HG02588 (cell line): ENCODE data around the gene RPA3.
A peak's percentile ranks its signal among the peaks of the same experiment; 100 is the strongest.
"Not testable (repeated sequence)": the region's sequence is repeated elsewhere in the genome, so short reads cannot be mapped to it uniquely, and the experiment has no call there.

ENCODE experiments used
- ATAC-seq: cut with Tn5 transposase; IDR thresholded peaks from one replicate; pipeline ENCODE4 v1.9.1; 2021; ENCODE audit warnings: mild to moderate bottlenecking, moderate library complexity; ENCODE audit not compliant: unreplicated experiment

RPA3 gene

DNA sequence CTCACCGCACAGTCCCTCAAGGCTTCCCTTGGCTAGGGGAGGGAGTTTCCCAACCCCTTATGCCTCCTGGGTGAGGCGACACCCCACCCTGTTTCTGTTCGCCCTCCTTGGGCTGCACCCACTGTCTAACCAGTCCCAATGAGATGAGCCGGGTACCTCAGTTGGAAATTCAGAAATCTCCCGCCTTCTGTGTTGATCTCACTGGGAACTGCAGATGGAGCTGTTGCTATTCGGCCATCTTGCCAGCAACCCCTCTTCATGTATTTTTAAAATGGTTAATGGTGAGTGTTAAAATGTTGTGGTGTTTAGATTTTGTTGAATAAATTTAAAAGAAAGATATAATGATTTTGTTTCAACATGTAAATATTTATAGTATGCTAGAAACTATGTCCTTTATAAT, 55.9 kb downstream of the RPA3 start:
- ATAC-seq: no peak

GRCh38 chr7:7656459-7656858, 61.9 kb downstream of the RPA3 start:
- ATAC-seq: not testable (repeated sequence)

DNA sequence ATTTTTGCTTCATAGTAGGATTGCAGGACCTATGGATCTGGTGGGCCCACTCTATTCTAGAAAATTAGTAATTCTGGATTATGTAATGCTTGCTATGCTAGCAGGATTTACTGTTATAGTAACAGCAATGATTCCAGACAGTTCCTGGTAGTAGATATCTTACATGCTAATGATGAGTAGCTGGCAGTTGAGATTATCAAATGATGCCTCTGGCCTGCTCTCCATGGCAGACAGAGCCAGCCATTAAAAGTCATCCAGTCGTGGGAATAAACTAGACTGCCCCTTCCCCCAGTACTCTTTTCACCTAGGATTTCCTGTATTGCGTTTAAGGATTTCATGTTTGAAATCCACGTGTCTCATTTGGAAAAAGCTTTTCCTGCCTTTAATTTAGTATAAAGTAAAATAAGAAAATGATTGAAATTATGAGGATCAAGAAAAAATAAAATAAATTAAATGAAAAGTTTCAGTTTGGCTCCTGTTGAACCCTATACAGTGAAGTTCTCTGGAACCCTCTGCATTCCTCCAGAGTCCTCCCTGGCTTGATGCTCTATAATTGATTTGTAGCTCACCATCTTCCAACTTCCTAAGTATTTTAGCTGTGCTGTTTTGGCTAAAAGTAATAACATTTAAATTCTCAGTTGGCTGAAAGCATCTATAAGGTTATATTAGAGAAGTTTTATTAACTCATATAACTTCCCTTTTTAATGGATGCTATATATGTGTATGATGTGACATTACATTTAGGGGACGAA, 63.3 kb downstream of the RPA3 start:
- ATAC-seq: no peak

GRCh38 chr7:7653593-7654187, 64.7 kb downstream of the RPA3 start:
- ATAC-seq: no peak

DNA sequence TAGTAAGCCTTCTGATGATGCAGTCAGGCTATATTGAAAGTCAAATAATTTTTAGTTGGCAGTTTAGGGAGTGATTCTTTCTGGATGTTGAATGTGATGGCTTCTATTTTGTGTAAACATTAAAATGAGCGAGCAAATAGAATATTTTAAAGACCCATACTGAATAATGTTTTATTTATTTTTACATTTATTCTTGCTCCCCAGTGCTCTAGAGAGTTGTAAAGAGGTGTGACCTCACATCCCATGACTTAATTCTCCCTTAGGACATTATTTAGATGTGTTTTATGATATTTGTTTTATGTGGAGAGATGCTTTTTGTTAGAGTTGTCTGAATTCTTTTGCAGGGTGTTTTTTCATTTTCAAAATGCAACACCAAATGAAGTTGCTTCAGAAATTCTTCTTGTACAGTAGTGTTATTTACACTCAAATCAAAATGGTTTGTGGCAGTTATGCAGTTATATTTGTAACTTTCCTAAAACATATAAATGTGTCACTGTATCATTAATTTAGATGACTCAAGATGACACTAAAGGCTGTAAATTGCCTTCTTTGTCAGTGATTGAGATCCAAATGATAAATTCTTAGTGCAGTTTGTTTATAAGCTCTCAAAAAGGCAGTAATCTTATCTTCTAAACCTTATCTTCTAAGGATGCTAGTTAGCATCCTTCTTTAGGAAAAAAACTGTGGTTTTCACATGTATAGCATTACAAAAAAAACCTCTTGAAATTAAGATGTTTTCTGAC, 65.4 kb downstream of the RPA3 start:
- ATAC-seq: no peak

DNA sequence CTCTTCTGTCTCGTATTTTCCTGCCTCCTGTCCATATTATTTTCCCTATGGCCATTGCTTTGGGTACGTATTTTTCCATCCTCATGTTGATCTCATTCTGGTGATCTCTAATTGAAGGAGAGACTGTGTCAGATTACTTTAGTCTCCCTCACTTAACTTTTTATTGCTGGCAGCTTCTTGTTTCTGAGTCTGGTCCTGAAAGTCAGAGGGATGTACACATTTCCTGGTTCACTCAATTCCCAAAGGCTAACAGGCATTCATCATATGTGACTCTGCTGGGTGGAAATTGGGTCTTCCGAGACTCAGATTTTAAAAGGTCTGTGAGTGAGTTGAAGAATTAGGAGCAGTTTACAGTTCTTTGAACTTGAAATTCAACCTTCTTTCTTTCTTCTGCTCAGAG, 66.9 kb downstream of the RPA3 start:
- no peak for ATAC-seq

GRCh38 chr7:7650682-7651206, 67.7 kb downstream of the RPA3 start:
- no peak for ATAC-seq

DNA sequence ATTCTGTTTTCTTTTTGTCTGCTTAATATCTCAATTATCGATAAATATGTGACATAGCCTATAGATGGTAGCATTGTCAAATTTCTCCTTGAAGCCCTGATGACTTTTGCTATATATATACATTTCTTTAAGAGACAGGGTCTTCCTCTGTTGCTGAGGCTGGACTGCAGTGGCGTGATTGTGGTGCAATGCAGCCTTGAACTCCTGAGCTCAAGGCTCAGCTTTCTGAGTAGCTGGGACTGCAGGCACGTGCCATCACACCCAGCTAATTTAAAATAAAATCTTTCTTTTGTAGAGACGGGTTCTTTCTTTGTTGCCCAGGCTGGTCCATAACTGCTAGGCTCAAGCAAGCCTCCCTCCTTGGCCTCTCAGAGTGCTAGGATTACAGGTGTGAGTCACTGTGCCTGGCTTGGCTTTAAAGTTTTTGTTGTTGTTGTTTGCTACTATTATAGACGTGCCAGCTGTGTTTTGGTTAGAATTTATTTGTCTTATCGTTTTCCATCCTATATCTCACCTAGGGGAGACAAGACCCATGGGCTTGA, 70.8 kb downstream of the RPA3 start:
- no peak for ATAC-seq

- no peak for ATAC-seq
Observed at GRCh38 chr7:7642081-7642480, 76.3 kb downstream of the RPA3 start.

DNA sequence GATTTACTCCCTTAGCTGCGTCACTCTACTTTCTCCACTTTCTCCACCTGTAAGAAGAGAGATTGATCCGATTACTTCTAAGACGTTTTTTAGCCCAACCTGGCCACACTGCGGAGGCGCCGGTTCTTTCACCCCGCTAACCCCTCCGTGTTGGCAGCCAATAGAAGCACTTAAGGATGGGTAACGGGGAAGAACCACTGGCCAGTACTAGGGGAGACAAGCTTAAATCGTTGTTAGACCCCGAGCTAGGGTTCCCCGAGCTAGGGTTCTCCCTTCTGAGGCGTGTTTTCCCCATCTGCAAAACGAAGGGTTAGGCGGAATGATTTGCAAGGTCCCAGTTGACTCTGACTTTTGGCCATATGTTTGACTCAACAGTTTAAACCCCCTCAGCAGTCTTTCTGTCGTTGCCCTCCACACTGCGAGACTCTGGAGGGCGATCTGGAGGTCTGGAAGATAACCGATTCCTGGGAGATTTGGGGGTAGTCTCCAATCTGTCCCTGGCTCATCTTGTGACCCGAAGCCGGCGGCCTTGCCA, 77.2 kb downstream of the RPA3 start:
- no peak for ATAC-seq

DNA sequence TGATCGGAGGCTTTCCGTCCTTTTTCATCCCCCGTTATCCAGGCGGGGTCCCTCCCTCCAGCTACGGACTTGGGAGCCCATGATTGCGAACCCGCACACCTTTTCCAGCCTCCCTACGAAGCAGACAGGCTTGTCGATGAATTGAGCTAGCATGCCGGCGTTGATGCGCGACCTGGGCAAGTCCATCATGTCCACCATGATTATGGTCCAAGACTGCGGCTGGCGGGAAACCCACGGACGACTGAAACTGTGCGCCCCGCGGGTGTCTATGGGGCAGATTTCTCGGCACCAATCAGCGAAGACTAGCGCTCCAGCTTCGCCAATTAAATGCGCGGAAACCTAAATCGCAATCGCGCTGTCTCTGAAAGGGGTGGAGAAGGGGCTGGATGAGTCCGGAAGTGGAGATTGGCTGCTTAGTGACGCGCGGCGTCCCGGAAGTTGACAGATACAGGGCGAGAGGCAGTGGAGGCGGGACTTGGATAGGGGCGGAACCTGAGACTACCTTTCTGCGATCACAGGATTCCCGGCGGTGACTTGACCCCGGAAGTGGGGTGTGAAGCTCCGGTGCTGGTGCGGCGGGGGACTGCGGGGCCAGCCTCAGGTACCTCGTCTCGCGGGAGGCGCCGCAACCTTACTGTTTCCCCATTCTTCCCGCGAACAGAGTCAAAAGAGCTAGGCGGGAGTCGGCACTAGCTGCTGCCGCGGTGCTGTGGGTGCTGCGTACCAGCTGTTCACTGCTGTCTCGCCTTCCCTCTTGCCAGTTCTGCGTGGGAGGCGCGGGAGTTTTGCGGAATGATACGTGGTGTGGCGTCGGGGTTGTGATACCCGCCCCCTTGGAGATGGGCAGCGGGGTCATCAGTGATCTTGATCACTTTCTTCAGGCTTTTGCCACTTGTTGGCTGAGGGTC, 77.9 kb downstream of the RPA3 start, which contains the start of gene UMAD1:
TSS of gene UMAD1 (plus strand) at position 532 of the 908 bp plus-strand sequence. CDS start 32,620 bp downstream, outside the sequence.
- ATAC-seq: peak; percentile 97

DNA sequence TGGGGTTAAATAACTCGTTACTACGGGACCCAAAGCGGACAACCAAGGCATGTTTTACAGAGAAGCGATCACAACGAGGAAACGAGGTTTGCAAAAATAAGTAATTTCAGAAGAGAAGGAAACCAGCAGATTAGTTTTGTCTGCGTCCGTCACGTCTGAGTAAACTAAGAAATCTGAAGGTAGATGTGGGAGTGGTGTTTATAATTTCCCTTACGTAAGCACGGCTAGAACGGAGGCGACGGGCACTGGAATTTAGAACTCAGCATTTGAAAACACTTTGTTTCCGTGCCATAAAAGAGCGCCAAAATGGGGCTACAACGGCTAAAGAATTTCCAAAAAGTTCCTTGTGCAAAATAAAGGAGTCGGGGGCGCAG, 78.6 kb downstream of the RPA3 start:
- ATAC-seq: no peak

DNA sequence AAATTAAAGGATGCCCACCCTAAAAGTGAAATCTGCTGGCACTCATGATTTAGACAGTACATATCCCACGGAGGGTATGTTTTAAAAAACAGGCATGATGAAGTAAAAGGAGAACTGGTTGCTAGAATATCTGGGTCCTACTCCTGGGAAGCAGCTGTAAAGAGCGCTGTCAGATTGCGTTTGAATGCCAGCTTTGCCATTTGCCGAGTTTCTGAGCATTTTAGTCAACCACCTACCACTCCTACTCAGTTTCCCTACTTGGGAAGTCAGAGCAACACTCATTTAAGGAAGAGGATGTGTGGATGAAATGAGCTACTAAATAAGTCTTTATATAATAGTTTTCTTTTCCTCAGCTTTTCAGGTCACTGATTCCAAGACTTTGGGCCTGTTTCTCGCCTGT, 79.0 kb downstream of the RPA3 start:
- no peak for ATAC-seq

GRCh38 chr7:7630626-7631329, 87.6 kb downstream of the RPA3 start:
- no peak for ATAC-seq

- ATAC-seq: no peak
Observed at GRCh38 chr7:7628476-7628875, 89.9 kb downstream of the RPA3 start.

DNA sequence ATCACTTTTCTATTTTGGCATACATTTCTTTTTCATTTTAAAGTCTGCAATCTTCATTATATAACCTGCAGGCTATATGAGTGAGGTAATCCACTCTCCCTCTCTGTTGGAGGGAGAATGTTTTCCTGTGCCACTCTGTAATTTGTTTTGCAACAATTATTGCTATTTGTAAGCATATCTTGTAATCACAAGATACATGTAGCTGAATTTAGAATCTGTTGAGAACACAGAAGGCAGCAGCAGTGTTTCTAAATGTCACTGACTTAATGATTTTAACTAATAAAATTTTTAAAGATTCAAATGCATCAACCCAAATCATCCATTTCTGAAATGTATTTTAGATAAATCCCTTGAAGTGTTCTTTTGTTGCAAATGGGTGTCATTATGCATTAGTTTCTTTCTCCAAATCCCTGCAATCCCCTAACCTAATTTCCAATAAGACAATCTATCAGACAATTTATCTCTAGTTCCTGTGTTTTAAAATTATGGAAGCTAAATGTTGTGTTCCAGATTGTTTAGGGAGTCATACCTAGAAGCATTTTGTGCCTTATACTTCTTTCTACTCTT, 97.7 kb downstream of the RPA3 start:
- no peak for ATAC-seq

DNA sequence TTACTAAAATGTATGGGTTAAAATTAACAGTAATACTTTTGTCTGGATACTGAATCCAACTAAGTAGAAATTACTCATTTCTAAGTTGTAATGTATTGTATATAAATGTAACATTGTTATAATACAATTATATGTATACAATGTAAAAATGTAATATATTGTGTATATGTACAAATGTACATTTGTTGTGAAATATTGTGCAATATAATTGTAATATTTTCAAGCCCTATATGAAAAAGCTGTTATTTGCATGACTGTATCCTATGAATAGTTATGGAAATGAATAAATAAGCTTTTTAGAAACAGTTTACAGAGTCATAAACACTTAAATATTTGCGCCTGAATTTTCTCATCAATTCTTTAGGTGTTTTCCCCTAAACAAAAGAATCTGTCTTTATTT, 98.2 kb downstream of the RPA3 start:
- ATAC-seq: no peak

GRCh38 chr7:7618410-7618809, 100.0 kb downstream of the RPA3 start:
- no peak for ATAC-seq

- no peak for ATAC-seq
Observed at GRCh38 chr7:7617550-7617949, 100.9 kb downstream of the RPA3 start.
